ENCODE data around the gene TMEM184C.

The TMEM184C gene

GRCh38 chr4:147674496-147674895 is 57.3 kb downstream of the TMEM184C start:
- Mint-ChIP-seq H3K9me3 (no peaks in the 10 kb centered on the region), H3K27ac (no peak overlapping the region), H3K4me3 (no peak overlapping the region), H3K27me3 (no peaks in the 10 kb centered on the region), H3K4me1 (no peaks in the 10 kb centered on the region)
- ATAC-seq (no peak), DNase-seq (no peak)

DNA sequence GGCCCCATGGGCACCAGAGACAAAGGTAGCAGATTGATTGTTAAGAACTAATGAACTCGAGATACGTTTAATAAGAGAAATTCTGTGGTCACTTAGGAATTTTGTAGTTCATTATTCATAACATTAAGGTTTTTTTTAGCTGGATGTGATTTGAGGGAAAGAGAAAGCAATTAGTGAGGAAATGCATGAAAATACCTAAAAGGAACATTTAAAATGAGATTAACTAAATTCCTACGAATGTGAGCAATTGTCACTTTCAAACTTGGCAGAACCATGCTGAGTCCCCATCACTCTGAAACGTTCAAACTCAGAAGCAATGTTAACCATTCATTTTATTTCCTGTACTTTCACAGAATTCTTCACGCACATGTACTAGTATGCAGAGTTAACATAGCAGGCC is 60.9 kb downstream of the TMEM184C start:
- Mint-ChIP-seq H3K4me3 (no peak overlapping the region), H3K4me1 (peaks cover 17% of the 10 kb centered on the region), H3K9me3 (no peaks in the 10 kb centered on the region), H3K27ac (no peak overlapping the region), H3K27me3 (no peaks in the 10 kb centered on the region)
- ATAC-seq (no peak), DNase-seq (no peak)

GRCh38 chr4:147678796-147679549 is 61.8 kb downstream of the TMEM184C start:
- Mint-ChIP-seq H3K9me3 (no peaks in the 10 kb centered on the region), H3K4me1 (peaks cover 17% of the 10 kb centered on the region), H3K4me3 (no peak overlapping the region), H3K27ac (no peak overlapping the region), H3K27me3 (no peaks in the 10 kb centered on the region)
- DNase-seq (no peak), ATAC-seq (no peak)

DNA sequence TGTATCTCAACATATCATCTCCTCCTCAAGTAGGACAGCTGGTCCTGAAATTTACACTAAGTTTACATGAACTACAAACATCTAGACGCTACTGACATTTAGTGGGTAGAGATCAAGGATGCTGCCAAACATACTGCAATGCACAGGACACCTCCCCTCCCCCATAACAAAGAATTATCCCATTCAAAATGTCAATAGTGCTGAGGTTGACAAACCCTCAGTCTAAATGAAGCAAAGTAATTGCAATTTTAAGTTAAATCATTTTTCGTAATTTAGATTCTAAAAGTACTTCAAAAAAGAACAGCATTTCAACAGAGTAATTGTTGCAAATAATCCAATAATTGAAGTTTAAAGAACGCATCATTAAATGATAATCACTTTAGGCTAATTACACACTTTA is 65.6 kb downstream of the TMEM184C start:
- DNase-seq (no peak), ATAC-seq (no peak)
- Mint-ChIP-seq H3K27ac (peak overlapping the region in 1 of 2 donors; percentile 98), H3K4me3 (peak overlapping the region; percentile 92 to 99), H3K4me1 (peaks cover 17% of the 10 kb centered on the region), H3K27me3 (peaks cover 13% of the 10 kb centered on the region), H3K9me3 (no peaks in the 10 kb centered on the region)

DNA sequence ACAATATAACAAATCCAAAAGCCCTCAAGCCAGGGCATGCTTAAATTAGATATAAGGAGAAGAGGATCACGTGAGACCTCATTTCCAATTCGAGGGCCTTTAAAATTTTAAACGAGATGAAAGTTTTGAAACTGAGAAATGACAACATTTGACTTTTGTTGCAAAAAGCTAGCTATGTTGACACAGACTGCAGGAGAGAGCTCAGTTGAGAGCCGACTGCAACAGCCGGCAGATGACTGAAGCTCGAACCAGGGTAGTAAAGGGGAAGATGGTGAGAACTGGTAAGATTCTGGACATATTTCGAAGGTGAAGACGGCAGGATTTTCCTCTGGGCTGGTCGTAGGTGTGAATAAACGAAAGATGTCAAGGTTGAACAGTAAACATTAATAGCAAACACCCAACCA is 66.0 kb downstream of the TMEM184C start:
- Mint-ChIP-seq H3K27ac (peak overlapping the region; percentile 98), H3K4me3 (peak overlapping the region; percentile 92 to 99), H3K4me1 (peaks cover 17% of the 10 kb centered on the region), H3K27me3 (peaks cover 13% of the 10 kb centered on the region), H3K9me3 (no peaks in the 10 kb centered on the region)
- DNase-seq, result no peak
- ATAC-seq, result no peak

GRCh38 chr4:147683717-147684700 is 66.8 kb downstream of the TMEM184C start, which contains the start of gene PRMT9:
Gene PRMT9 (minus strand): TSS chr4:147684163. CDS start chr4:147683987, 176 bp downstream.
- Mint-ChIP-seq H3K27ac (peak within 1 kb of the TSS; percentile 98), H3K4me3 (peak within 1 kb of the TSS; percentile 92 to 99), H3K4me1 (peaks cover 21% of the 10 kb centered on the region), H3K27me3 (peaks cover 13% of the 10 kb centered on the region), H3K9me3 (no peaks in the 10 kb centered on the region)
- DNase-seq (peak; percentile 85 to 87), ATAC-seq (peak; percentile 99)

DNA sequence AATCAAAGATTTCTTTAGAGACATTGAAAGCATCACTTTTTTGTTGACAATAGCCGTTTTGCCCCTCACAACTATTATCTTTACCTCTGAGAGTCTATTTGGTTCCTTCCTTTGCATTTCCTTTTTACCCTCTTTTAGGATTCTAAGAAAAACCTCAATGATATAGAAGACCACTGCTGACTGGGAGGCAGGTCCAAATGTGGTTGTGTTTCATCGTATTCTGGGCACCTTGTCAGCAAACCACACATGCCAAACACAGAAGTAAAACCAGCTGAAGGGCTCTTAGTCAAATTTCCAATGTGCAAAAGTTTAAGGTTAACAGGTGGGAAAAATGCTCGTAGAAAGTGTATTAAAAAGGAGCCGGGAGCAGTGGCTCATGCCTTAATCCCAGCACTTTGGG is 71.9 kb downstream of the TMEM184C start:
- ATAC-seq (peak; percentile 68), DNase-seq (peak; percentile 19 to 27)
- Mint-ChIP-seq H3K27me3 (peaks cover 29% of the 10 kb centered on the region), H3K4me1 (peaks cover 8% of the 10 kb centered on the region), H3K27ac (no peak overlapping the region), H3K4me3 (peak overlapping the region in 1 of 2 donors; percentile 54), H3K9me3 (no peaks in the 10 kb centered on the region)

DNA sequence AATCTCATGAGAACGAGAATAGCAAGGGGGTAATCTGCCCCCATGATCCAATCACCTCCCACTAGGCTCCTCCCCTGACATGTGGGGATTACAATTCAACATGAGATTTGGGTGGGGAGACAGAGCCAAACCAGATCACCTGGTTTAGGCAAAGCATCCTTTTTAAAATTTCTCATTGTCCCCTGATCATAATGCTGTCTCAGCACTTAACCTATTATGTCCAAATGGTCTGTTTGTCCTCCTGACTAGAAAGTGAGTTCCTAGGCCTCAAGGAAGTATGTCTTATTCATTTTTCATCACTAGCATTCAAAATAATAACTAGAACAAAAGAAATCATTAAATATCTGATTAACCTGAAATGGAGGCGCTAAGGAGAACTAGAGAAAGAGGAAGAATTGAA is 74.6 kb downstream of the TMEM184C start:
- Mint-ChIP-seq H3K4me3 (no peak overlapping the region), H3K27ac (no peak overlapping the region), H3K9me3 (no peaks in the 10 kb centered on the region), H3K27me3 (peaks cover 29% of the 10 kb centered on the region), H3K4me1 (peaks cover 8% of the 10 kb centered on the region)
- no peak for ATAC-seq
- no peak for DNase-seq

- H3K27me3 Mint-ChIP-seq, result peaks cover 24% of the 10 kb centered on the region
- H3K9me3 Mint-ChIP-seq, result no peaks in the 10 kb centered on the region
- H3K27ac Mint-ChIP-seq, result no peak overlapping the region
- no peak for ATAC-seq
- no peak overlapping the region for H3K4me3 Mint-ChIP-seq
- peaks cover 8% of the 10 kb centered on the region for H3K4me1 Mint-ChIP-seq
- no peak for DNase-seq
Measured at GRCh38 chr4:147693218-147693617, 76.0 kb downstream of the TMEM184C start.

DNA sequence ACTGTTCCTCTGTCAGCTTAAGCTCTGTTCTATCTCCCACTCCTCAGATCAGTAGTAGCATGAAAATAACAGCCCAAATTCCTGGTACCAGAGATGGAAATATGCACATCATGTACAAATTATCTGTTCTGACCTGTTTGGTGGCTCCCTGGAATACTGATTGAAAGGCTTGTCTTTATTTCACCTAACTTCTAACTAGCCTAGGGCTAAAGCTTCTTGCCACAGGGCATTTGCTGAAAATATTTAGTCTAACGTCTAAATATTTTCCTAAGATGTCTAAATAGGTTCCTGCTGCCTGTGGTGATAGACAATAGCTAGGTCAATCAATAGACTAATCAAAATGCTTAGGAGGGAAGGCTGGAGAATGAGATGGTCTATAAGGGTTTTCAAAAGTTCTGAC is 79.7 kb downstream of the TMEM184C start:
- no peak for DNase-seq
- Mint-ChIP-seq H3K27ac (no peak overlapping the region), H3K4me3 (no peak overlapping the region), H3K27me3 (peaks cover 23% of the 10 kb centered on the region), H3K9me3 (no peaks in the 10 kb centered on the region), H3K4me1 (no peaks in the 10 kb centered on the region)
- no peak for ATAC-seq

- Mint-ChIP-seq H3K27ac (no peak overlapping the region), H3K9me3 (no peaks in the 10 kb centered on the region), H3K4me1 (no peaks in the 10 kb centered on the region), H3K4me3 (no peak overlapping the region), H3K27me3 (peaks cover 5% of the 10 kb centered on the region)
- no peak for DNase-seq
- no peak for ATAC-seq
Measured at GRCh38 chr4:147704846-147705245, 87.6 kb downstream of the TMEM184C start.

- Mint-ChIP-seq H3K27me3 (no peaks in the 10 kb centered on the region), H3K4me1 (no peaks in the 10 kb centered on the region), H3K4me3 (no peak overlapping the region), H3K9me3 (no peaks in the 10 kb centered on the region), H3K27ac (no peak overlapping the region)
- ATAC-seq, result peak; percentile 50
- DNase-seq, result peak; percentile 24 to 41
Measured at GRCh38 chr4:147707892-147708672, 90.9 kb downstream of the TMEM184C start.

DNA sequence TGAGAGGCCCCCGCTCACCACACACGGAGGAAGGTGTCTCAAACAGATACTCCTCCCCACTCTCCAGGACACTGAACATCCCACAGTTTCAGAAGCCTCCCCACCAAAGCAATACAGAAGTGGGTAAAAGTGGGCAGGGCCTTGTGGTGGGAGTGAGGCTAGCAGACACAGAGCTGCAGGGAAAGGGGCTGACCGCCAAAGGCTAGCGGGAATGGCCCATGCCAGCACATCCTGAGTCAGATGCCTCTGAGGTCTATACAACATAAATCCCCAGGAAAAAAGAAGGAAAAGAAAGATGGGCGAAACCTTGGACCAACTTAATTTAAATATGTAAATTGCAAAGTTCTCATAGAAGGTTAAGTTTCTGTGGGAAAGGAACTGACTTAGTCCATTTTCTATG is 92.8 kb downstream of the TMEM184C start:
- DNase-seq (no peak), ATAC-seq (no peak)
- Mint-ChIP-seq H3K27me3 (no peaks in the 10 kb centered on the region), H3K27ac (no peak overlapping the region), H3K4me3 (no peak overlapping the region), H3K4me1 (no peaks in the 10 kb centered on the region), H3K9me3 (no peaks in the 10 kb centered on the region)

- no peaks in the 10 kb centered on the region for H3K9me3 Mint-ChIP-seq
- no peak overlapping the region for H3K4me3 Mint-ChIP-seq
- H3K4me1 Mint-ChIP-seq, result peaks cover 11% of the 10 kb centered on the region
- no peak for DNase-seq
- no peak for ATAC-seq
- H3K27ac Mint-ChIP-seq, result no peak overlapping the region
- peaks cover 9% of the 10 kb centered on the region for H3K27me3 Mint-ChIP-seq
Measured at GRCh38 chr4:147714575-147715401, 97.6 kb downstream of the TMEM184C start.
